ENCODE measurements around the gene SUGP1.

SUGP1 gene

GRCh38 chr19:19334989-19335344, 14.7 kb upstream of the SUGP1 start:
- no peak for DNase-seq (ENCODE audit: low read depth)
- no peak for TF ChIP-seq CTCF (IDR thresholded peaks at IDR 0.05; ENCODE audit: insufficient read depth, low read depth, low read length, missing control alignments)
- no peak overlapping the region for H3K4me3 ChIP-seq (ENCODE audit: low read length)

- no peak overlapping the region for H3K4me3 ChIP-seq (ENCODE audit: low read length)
- DNase-seq (ENCODE audit: low read depth), result no peak
- TF ChIP-seq CTCF (IDR thresholded peaks at IDR 0.05; ENCODE audit: insufficient read depth, low read depth, low read length, missing control alignments), result no peak
Observed at GRCh38 chr19:19334063-19334988, 14.0 kb upstream of the SUGP1 start.

- DNase-seq (ENCODE audit: low read depth), result no peak
- TF ChIP-seq CTCF (IDR thresholded peaks at IDR 0.05; ENCODE audit: insufficient read depth, low read depth, low read length, missing control alignments), result no peak
Observed at GRCh38 chr19:19329126-19329525, 8.8 kb upstream of the SUGP1 start.

GRCh38 chr19:19327672-19328071, 7.4 kb upstream of the SUGP1 start:
- H3K4me3 ChIP-seq (ENCODE audit: low read length), result no peak overlapping the region
- no peak for DNase-seq (ENCODE audit: low read depth)
- TF ChIP-seq CTCF (IDR thresholded peaks at IDR 0.05; ENCODE audit: insufficient read depth, low read depth, low read length, missing control alignments), result no peak

More at GRCh38 chr19:19329126-19329525, 8.8 kb upstream of the SUGP1 start:
- no peak overlapping the region for H3K4me3 ChIP-seq (ENCODE audit: low read length)

GRCh38 chr19:19324059-19324770, 3.9 kb upstream of the SUGP1 start:
- DNase-seq (ENCODE audit: low read depth), result no peak
- no peak for TF ChIP-seq CTCF (IDR thresholded peaks at IDR 0.05; ENCODE audit: insufficient read depth, low read depth, low read length, missing control alignments)
- H3K4me3 ChIP-seq (ENCODE audit: low read length), result no peak overlapping the region

GRCh38 chr19:19321141-19321577, 850 bp upstream of the SUGP1 start:
- H3K4me3 ChIP-seq (ENCODE audit: low read length), result peak overlapping the region; percentile 94
- TF ChIP-seq CTCF (IDR thresholded peaks at IDR 0.05; ENCODE audit: insufficient read depth, low read depth, low read length, missing control alignments), result no peak
- no peak for DNase-seq (ENCODE audit: low read depth)

Measured in epithelial cell of esophagus (primary cell).